ENCODE results near the gene CYP46A1. TPM values are rescaled to one million over a fixed set of nuclear protein-coding genes. Genes with fewer than 3 reads are reported as not detected.

The CYP46A1 gene
- total and polyA plus RNA-seq, 4 donors, result 0.14 to 0.92 (median 0.48) TPM

GRCh38 chr14:99734406-99735051, 50.4 kb downstream of the CYP46A1 start:
- Histone ChIP-seq H3K4me1 (ENCODE audit: control insufficient read depth in 4 of 4, insufficient read depth in 4 of 4, low read length in 3 of 4) (peaks cover 3 to 51% (median 8%) of the 10 kb centered on the region in 4 donors), H3K9me3 (ENCODE audit: control insufficient read depth in 4 of 4, low read length in 3 of 4) (no peaks in the 10 kb centered on the region), H3K9ac (ENCODE audit: low read depth in 1 of 2, low read length in 2 of 2) (no peak overlapping the region), H3K27ac (ENCODE audit: low read depth in 1 of 2, low read length in 2 of 2) (no peak overlapping the region), H3K36me3 (ENCODE audit: control insufficient read depth in 4 of 4, insufficient read depth in 3 of 4, low read depth in 1 of 4, low read length in 3 of 4) (no peaks in the 10 kb centered on the region), H3K27me3 (ENCODE audit: control insufficient read depth in 4 of 4, insufficient read depth in 4 of 4, low read length in 3 of 4) (no peaks in the 10 kb centered on the region), H3K4me3 (ENCODE audit: low read depth in 1 of 3, low read length in 3 of 3) (no peak overlapping the region)
- no peak for DNase-seq (ENCODE audit: low spot score)
- TF ChIP-seq JUND (IDR thresholded peaks at IDR 0.05) (no peak), YY1 (IDR thresholded peaks at IDR 0.05) (no peak), GABPA (IDR thresholded peaks at IDR 0.05 in 1 of 2, conservative IDR thresholded peaks at IDR 0.05 in 1 of 2) (no peak), MAX (IDR thresholded peaks at IDR 0.05) (no peak), EGR1 (IDR thresholded peaks at IDR 0.05; ENCODE audit: low read depth in 2 of 2) (no peak)
- TF ChIP-seq, protein P1, sequence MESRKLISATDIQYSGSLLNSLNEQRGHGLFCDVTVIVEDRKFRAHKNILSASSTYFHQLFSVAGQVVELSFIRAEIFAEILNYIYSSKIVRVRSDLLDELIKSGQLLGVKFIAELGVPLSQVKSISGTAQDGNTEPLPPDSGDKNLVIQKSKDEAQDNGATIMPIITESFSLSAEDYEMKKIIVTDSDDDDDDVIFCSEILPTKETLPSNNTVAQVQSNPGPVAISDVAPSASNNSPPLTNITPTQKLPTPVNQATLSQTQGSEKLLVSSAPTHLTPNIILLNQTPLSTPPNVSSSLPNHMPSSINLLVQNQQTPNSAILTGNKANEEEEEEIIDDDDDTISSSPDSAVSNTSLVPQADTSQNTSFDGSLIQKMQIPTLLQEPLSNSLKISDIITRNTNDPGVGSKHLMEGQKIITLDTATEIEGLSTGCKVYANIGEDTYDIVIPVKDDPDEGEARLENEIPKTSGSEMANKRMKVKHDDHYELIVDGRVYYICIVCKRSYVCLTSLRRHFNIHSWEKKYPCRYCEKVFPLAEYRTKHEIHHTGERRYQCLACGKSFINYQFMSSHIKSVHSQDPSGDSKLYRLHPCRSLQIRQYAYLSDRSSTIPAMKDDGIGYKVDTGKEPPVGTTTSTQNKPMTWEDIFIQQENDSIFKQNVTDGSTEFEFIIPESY (IDR thresholded peaks at IDR 0.05), result no peak
- WGBS, result 76% methylated on average over 18 of the region's 18 CpGs

GRCh38 chr14:99735189-99736135, 51.4 kb downstream of the CYP46A1 start:
- no peaks in the 10 kb centered on the region for H3K9me3 ChIP-seq (ENCODE audit: control insufficient read depth in 4 of 4, low read length in 3 of 4)
- H3K4me3 ChIP-seq (ENCODE audit: low read depth in 1 of 3, low read length in 3 of 3), result no peak overlapping the region
- H3K9ac ChIP-seq (ENCODE audit: low read depth in 1 of 2, low read length in 2 of 2), result no peak overlapping the region
- no peak overlapping the region for H3K27ac ChIP-seq (ENCODE audit: low read depth in 1 of 2, low read length in 2 of 2)
- H3K4me1 ChIP-seq (ENCODE audit: control insufficient read depth in 4 of 4, insufficient read depth in 4 of 4, low read length in 3 of 4), result peaks cover 3 to 43% (median 6%) of the 10 kb centered on the region in 4 donors
- 81% methylated on average over 13 of the region's 13 CpGs for WGBS
- TF ChIP-seq ATF3 (IDR thresholded peaks at IDR 0.05) (no peak), HNF4A (conservative IDR thresholded peaks at IDR 0.05) (no peak), MAX (IDR thresholded peaks at IDR 0.05) (no peak), RXRA (IDR thresholded peaks at IDR 0.05) (no peak), CTCF (IDR thresholded peaks at IDR 0.05; ENCODE audit: low read depth, low read length, missing input control) (no peak), YY1 (IDR thresholded peaks at IDR 0.05) (no peak), JUND (IDR thresholded peaks at IDR 0.05) (no peak), NR2F2 (IDR thresholded peaks at IDR 0.05) (no peak), RAD21 (IDR thresholded peaks at IDR 0.05) (no peak), GABPA (IDR thresholded peaks at IDR 0.05 in 1 of 2, conservative IDR thresholded peaks at IDR 0.05 in 1 of 2) (no peak), REST (IDR thresholded peaks at IDR 0.05) (no peak), TAF1 (conservative IDR thresholded peaks at IDR 0.05) (no peak), FOXA1 (IDR thresholded peaks at IDR 0.05) (no peak), SP1 (IDR thresholded peaks at IDR 0.05) (no peak), FOXA2 (IDR thresholded peaks at IDR 0.05) (no peak)
- TF ChIP-seq, protein P1 (IDR thresholded peaks at IDR 0.05), result no peak
- H3K36me3 ChIP-seq (ENCODE audit: control insufficient read depth in 4 of 4, insufficient read depth in 3 of 4, low read depth in 1 of 4, low read length in 3 of 4), result no peaks in the 10 kb centered on the region
- H3K27me3 ChIP-seq (ENCODE audit: control insufficient read depth in 4 of 4, insufficient read depth in 4 of 4, low read length in 3 of 4), result no peaks in the 10 kb centered on the region
- no peak for DNase-seq (ENCODE audit: low spot score)

Measured in liver (tissue), 9 donors.